H1 (cell line): Measurements from ENCODE around the gene DCLK1. TPM values are rescaled to one million over a fixed set of nuclear protein-coding genes. Genes with fewer than 3 reads are reported as not detected.

Source experiments
- CTCF ChIA-PET: fragments of 300-600 bp; sonication (Branson Sonifier 250); formaldehyde crosslinking; loops from one replicate; lab custom pipeline; 2021; ENCODE audit not compliant: partially characterized antibody; lab: Charles Lee
- POLR2A ChIA-PET: fragments of 300-600 bp; sonication (Branson Sonifier 250); formaldehyde crosslinking; loops from one replicate; lab custom pipeline; 2021; ENCODE audit warnings: inconsistent platforms; ENCODE audit not compliant: partially characterized antibody; lab: Charles Lee
- DNase-seq, 2 experiments: peaks; one replicate each; pipeline versions ENCODE4 v3.0.0 to v3.0.0-alpha.2; 2010 to 2022; ENCODE audit warnings: low spot score in 2 of 2, low read depth in 1 of 2, mixed read lengths in 1 of 2
- FAIRE-seq: peaks from 2 replicates; lab custom pipeline; 2011; peaks lifted over from hg19 to GRCh38; lab: Jason Lieb, UNC
- H2AFZ ChIP-seq: 2 replicates; pipeline ENCODE4 v1.8.1; 2012; ENCODE audit warnings: low read length, inconsistent platforms
- H2AK5ac ChIP-seq: 2 replicates; pipeline ENCODE4 v1.6.1; 2013; ENCODE audit warnings: low read depth, low read length
- H2BK120ac ChIP-seq: replicated peaks from 2 replicates; pipeline ENCODE3; 2013; ENCODE audit warnings: low read depth, low read length, inconsistent platforms
- H2BK12ac ChIP-seq: 2 replicates; pipeline ENCODE4 v1.6.1; 2013; ENCODE audit warnings: low read depth, low read length
- H2BK15ac ChIP-seq: 2 replicates; pipeline ENCODE4 v1.6.1; 2013; ENCODE audit warnings: low read length
- H2BK20ac ChIP-seq: 2 replicates; pipeline ENCODE4 v1.6.1; 2013; ENCODE audit warnings: low read length
- H2BK5ac ChIP-seq: 2 replicates; pipeline ENCODE4 v1.6.1; 2013; ENCODE audit warnings: low read depth, low read length
- H3K14ac ChIP-seq: 2 replicates; pipeline ENCODE4 v1.6.1; 2013; ENCODE audit warnings: inconsistent platforms; ENCODE audit not compliant: insufficient read length
- H3K18ac ChIP-seq: 2 replicates; pipeline ENCODE4 v1.6.1; 2013; ENCODE audit warnings: low read length; ENCODE audit errors: extremely low read depth
- H3K23ac ChIP-seq: 2 replicates; pipeline ENCODE4 v1.6.1; 2013; ENCODE audit warnings: inconsistent platforms; ENCODE audit not compliant: insufficient read length
- H3K23me2 ChIP-seq: 2 replicates; pipeline ENCODE4 v1.6.1; 2013; ENCODE audit warnings: low read depth, low read length
- H3K27ac ChIP-seq: 2 replicates; pipeline ENCODE4 v1.6.1; 2011; ENCODE audit warnings: low read depth, low read length, inconsistent platforms
- H3K27me3 ChIP-seq, 4 experiments: replicated peaks in 1 of 4; 1 replicate in 1 of 4; 2 replicates in 3 of 4; pipeline versions ENCODE4 v1.6.1 to v1.8.1; 2011 to 2013; ENCODE audit warnings: low read length in 3 of 4, mild to moderate bottlenecking in 3 of 4, inconsistent platforms in 2 of 4, mixed read lengths in 2 of 4, moderate library complexity in 1 of 4; ENCODE audit not compliant: control insufficient read depth in 3 of 4, insufficient read depth in 3 of 4; ENCODE audit errors: extremely low read depth in 1 of 4
- H3K36me3 ChIP-seq, 4 experiments: 2 replicates each; pipeline versions ENCODE4 v1.6.1 to v1.8.1; 2011 to 2013; ENCODE audit warnings: mild to moderate bottlenecking in 4 of 4, low read length in 3 of 4, moderate library complexity in 2 of 4, control low read depth in 1 of 4, inconsistent platforms in 1 of 4; ENCODE audit not compliant: insufficient read depth in 4 of 4, control insufficient read depth in 2 of 4
- H3K4ac ChIP-seq: replicated peaks from 2 replicates; pipeline ENCODE3; 2013; ENCODE audit warnings: low read length, low read depth, mixed read lengths, inconsistent platforms; ENCODE audit not compliant: insufficient read length
- H3K4me1 ChIP-seq, 4 experiments: replicated peaks in 1 of 4; 1 replicate in 1 of 4; 2 replicates in 3 of 4; pipeline versions ENCODE4 v1.6.1 to v1.8.1; 2011 to 2013; ENCODE audit warnings: low read length in 3 of 4, inconsistent platforms in 2 of 4, mixed read lengths in 1 of 4; ENCODE audit not compliant: insufficient read depth in 4 of 4, control insufficient read depth in 3 of 4
- H3K4me2 ChIP-seq, 2 experiments: 2 replicates each; pipeline versions ENCODE4 v1.6.1 to v1.8.1; 2011 to 2013; ENCODE audit warnings: low read depth in 2 of 2, low read length in 2 of 2, control low read depth in 1 of 2, inconsistent platforms in 1 of 2, mild to moderate bottlenecking in 1 of 2; ENCODE audit not compliant: insufficient read depth in 1 of 2
- H3K4me3 ChIP-seq, 4 experiments: fragments of 200-600, 300-600 bp in 1 of 4; sonication (generic), shearing (Covaris generic), sonication (Bioruptor Twin) in 1 of 4; 2 replicates each; pipeline versions ENCODE4 v1.5.1 to v1.8.1; 2011 to 2016; ENCODE audit warnings: low read length in 4 of 4, low read depth in 3 of 4, control low read depth in 2 of 4, inconsistent platforms in 2 of 4, mild to moderate bottlenecking in 2 of 4, mixed read lengths in 1 of 4, moderate library complexity in 1 of 4; ENCODE audit not compliant: insufficient read depth in 2 of 4; ENCODE audit errors: extremely low read depth in 1 of 4
- H3K56ac ChIP-seq: replicated peaks from 2 replicates; pipeline ENCODE3; 2013; ENCODE audit warnings: low read depth, mild to moderate bottlenecking, mixed read lengths, low read length, inconsistent platforms; ENCODE audit not compliant: insufficient read length
- H3K79me1 ChIP-seq: 2 replicates; pipeline ENCODE4 v1.6.1; 2013; ENCODE audit warnings: low read depth, low read length, control low read depth
- H3K79me2 ChIP-seq, 2 experiments: 2 replicates each; pipeline versions ENCODE4 v1.6.1 to v1.8.1; 2012 to 2013; ENCODE audit warnings: low read length in 2 of 2, mild to moderate bottlenecking in 2 of 2, inconsistent platforms in 1 of 2; ENCODE audit not compliant: insufficient read depth in 2 of 2, control insufficient read depth in 1 of 2
- H3K9ac ChIP-seq, 4 experiments: replicated peaks in 1 of 4; 1 replicate in 1 of 4; 2 replicates in 3 of 4; pipeline versions ENCODE4 v1.6.1 to v1.8.1; 2011 to 2013; ENCODE audit warnings: low read depth in 3 of 4, low read length in 3 of 4, control low read depth in 2 of 4, mild to moderate bottlenecking in 2 of 4, moderate library complexity in 2 of 4, inconsistent platforms in 1 of 4; ENCODE audit errors: extremely low read depth in 1 of 4
- H3K9me3 ChIP-seq, 2 experiments: 2 replicates each; pipeline versions ENCODE4 v1.6.1 to v1.8.1; 2012 to 2013; ENCODE audit warnings: mild to moderate bottlenecking in 2 of 2, moderate library complexity in 2 of 2, control low read depth in 1 of 2, inconsistent platforms in 1 of 2, low read depth in 1 of 2, low read length in 1 of 2, mixed read lengths in 1 of 2; ENCODE audit not compliant: insufficient read depth in 2 of 2
- H4K20me1 ChIP-seq, 2 experiments: replicated peaks in 1 of 2; 2 replicates each; pipeline versions ENCODE3 to v1.8.1; 2011 to 2013; ENCODE audit warnings: inconsistent platforms in 2 of 2, low read length in 2 of 2, mild to moderate bottlenecking in 1 of 2; ENCODE audit not compliant: insufficient read depth in 2 of 2, control insufficient read depth in 1 of 2
- H4K5ac ChIP-seq: 2 replicates; pipeline ENCODE4 v1.6.1; 2013; ENCODE audit warnings: low read length, low read depth, mixed read lengths, inconsistent platforms; ENCODE audit not compliant: insufficient read length
- H4K8ac ChIP-seq: 2 replicates; pipeline ENCODE4 v1.8.0; 2013; ENCODE audit warnings: mild to moderate bottlenecking, moderate library complexity, low read length, inconsistent platforms; ENCODE audit not compliant: insufficient read depth; ENCODE audit errors: extremely low read depth
- H4K91ac ChIP-seq: replicated peaks from 2 replicates; pipeline ENCODE3; 2013; ENCODE audit warnings: low read length, mixed read lengths, inconsistent platforms; ENCODE audit not compliant: insufficient read length
- JUND ChIP-seq: IDR thresholded peaks from 2 replicates; pipeline ENCODE4 v1.6.1; 2011; ENCODE audit warnings: mild to moderate bottlenecking, improper control_type of control experiment, low read length
- YY1 ChIP-seq: IDR thresholded peaks from 2 replicates; pipeline ENCODE4 v1.6.1; 2011; ENCODE audit warnings: low read depth, mild to moderate bottlenecking, low read length
- WGBS, 2 experiments: shearing (Covaris generic) in 1 of 2; methylation state at CpG; one replicate each; pipeline versions ENCODE4 v1.1.6 to v1.1.7; 2013 to 2015; ENCODE audit warnings: low lambda C conversion rate in 2 of 2, mixed read lengths in 2 of 2, inconsistent platforms in 1 of 2, low coverage in 1 of 2, missing lambda C conversion rate in 1 of 2; ENCODE audit not compliant: insufficient replicate concordance in 2 of 2, insufficient coverage in 1 of 2, insufficient read length in 1 of 2; ENCODE audit errors: extremely low coverage in 1 of 2, missing lambda C conversion rate in 1 of 2; 5-methylcytosine and 5-hydroxymethylcytosine counted together
- polyA plus RNA-seq, 7 experiments: library from polyadenylated mRNA; depleted of rRNA in 3 of 7; stranded (reverse) in 5 of 7; unstranded in 2 of 7; fragments of >200 nt in 5 of 7; fragments of 200-250 nt in 2 of 7; gene quantifications; 1 replicate in 5 of 7; 2 replicates in 1 of 7; 4 replicates in 1 of 7; pipeline versions ENCODE4 v1.2.1 to v1.2.3, GENCODE V29; 2011 to 2013; ENCODE audit warnings: missing spikeins in 2 of 7, mixed read lengths in 2 of 7
- total RNA-seq: library from RNA; stranded (reverse); fragmentation: NEBNext Ultra II Directional; extraction: Animal tissue kit (Norgen Biotek cat#: 25700); gene quantifications from 2 replicates; pipeline ENCODE4 v1.2.1, GENCODE V29; 2021

The DCLK1 gene
- total and polyA plus RNA-seq, 2 of the 8 experiments (the other 6 are each of a cell fraction or from before 2014, with no cell fraction given), result 22.8 to 41.0 TPM

DNA sequence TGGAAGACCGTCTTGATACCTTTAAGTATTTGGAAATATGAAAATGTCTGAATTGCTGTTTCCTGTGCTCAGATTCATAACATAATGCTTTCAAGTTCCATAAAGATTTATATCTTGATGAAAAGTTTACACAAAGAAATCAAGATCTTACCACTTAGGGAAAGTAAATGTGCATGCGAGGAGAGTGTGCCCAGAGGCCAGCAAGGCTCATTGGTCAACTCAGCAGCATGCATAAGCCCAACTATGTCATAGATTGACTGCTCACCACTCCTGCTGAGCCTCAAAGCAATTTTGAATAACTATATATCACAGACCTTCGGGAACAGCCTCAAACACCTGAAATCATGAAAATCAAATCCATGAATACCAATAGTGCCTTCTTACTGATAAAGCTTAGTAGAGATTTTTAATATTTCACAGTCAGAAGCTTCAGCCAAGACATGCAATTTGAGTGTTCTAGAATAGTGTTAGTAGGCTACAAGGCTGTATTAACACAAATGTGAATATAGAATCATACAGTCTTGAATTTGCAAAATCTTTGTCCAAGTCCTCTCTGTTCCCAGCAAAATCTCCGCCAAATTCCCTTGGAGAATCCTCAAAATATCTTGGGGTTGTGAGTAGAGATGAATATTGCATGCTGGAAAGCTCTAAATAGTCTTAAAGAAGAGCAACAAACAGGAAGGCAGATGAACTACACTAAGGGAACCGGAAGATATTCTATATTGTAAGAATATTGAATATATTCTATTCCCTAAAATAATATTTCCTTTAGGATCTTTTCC lies 124.1 kb downstream of the DCLK1 start:
- H3K27me3 ChIP-seq, result no peaks in the 10 kb centered on the region
- no peak overlapping the region for H4K8ac ChIP-seq
- no peak for DNase-seq
- H3K79me2 ChIP-seq, result no peaks in the 10 kb centered on the region
- no peaks in the 10 kb centered on the region for H3K9me3 ChIP-seq
- no peak overlapping the region for H3K4ac ChIP-seq
- 69% methylated on average over 5 of the region's 5 CpGs; no CpG with 5 or more reads in 1 of the 2 experiments for WGBS, 2 experiments
- H3K4me3 ChIP-seq, result no peak overlapping the region
- no peaks in the 10 kb centered on the region for H3K79me1 ChIP-seq
- no peak overlapping the region for H3K18ac ChIP-seq
- H3K14ac ChIP-seq, result no peak overlapping the region
- H3K56ac ChIP-seq, result no peak overlapping the region
- no peak overlapping the region for H4K5ac ChIP-seq
- H3K36me3 ChIP-seq, result no peaks in the 10 kb centered on the region
- no peak overlapping the region for H2BK15ac ChIP-seq
- H2BK20ac ChIP-seq, result no peak overlapping the region
- H2BK120ac ChIP-seq, result no peak overlapping the region
- CTCF ChIA-PET, result interaction anchor here (0.6 kb wide), 1 partner anchor 708 kb away, joined by 3 read pairs; no protein-coding TSS in a partner anchor
- POLR2A ChIA-PET, result no interaction called here
- no peak overlapping the region for H3K4me2 ChIP-seq
- no peak overlapping the region for H3K9ac ChIP-seq
- H2AFZ ChIP-seq, result no peak overlapping the region
- no peak overlapping the region for H2AK5ac ChIP-seq
- H3K23ac ChIP-seq, result no peak overlapping the region
- H3K4me1 ChIP-seq, result no peaks in the 10 kb centered on the region
- H4K20me1 ChIP-seq, result no peaks in the 10 kb centered on the region
- no peak overlapping the region for H3K27ac ChIP-seq
- no peak overlapping the region for H4K91ac ChIP-seq
- no peaks in the 10 kb centered on the region for H3K23me2 ChIP-seq
- no peak for FAIRE-seq
- no peak overlapping the region for H2BK12ac ChIP-seq
- H2BK5ac ChIP-seq, result no peak overlapping the region
- TF ChIP-seq JUND, result no peak
- no peak for TF ChIP-seq YY1
